SK-N-SH (cell line): Measurements from ENCODE around the gene GPC2. TPM values are rescaled to one million over a fixed set of nuclear protein-coding genes. Genes with fewer than 3 reads are reported as not detected.

ENCODE experiments used
- CHD2 ChIP-seq: fragments of 150-350 bp; IDR thresholded peaks from 2 replicates; pipeline ENCODE4 v1.6.1; 2018; ENCODE audit warnings: low read length; ENCODE audit not compliant: partially characterized antibody
- ELF1 ChIP-seq: IDR thresholded peaks from 2 replicates; pipeline ENCODE4 v1.4.0; 2012
- EZH2phosphoT487 ChIP-seq: fragments of 200-600 bp; sonication (generic); IDR thresholded peaks from 2 replicates; pipeline ENCODE4 v1.6.1; 2017; ENCODE audit warnings: low read depth, mixed run types, mild to moderate bottlenecking, antibody characterized with exemption, moderate library complexity, borderline replicate concordance
- FOSL2 ChIP-seq: IDR thresholded peaks from 2 replicates; pipeline ENCODE4 v1.4.0; 2012; ENCODE audit warnings: low read depth, mild to moderate bottlenecking, moderate library complexity, borderline replicate concordance
- FOXJ3 ChIP-seq: sonication (generic); formaldehyde crosslinking; IDR thresholded peaks from 2 replicates; pipeline ENCODE4 v1.5.1; 2020; ENCODE audit warnings: mild to moderate bottlenecking, missing genetic modification reagents
- GATA2 ChIP-seq: sonication (generic); formaldehyde crosslinking; IDR thresholded peaks from 2 replicates; pipeline ENCODE4 v1.5.0; 2020; ENCODE audit warnings: mild to moderate bottlenecking, missing genetic modification reagents
- IRF3 ChIP-seq: fragments of 150-350 bp; IDR thresholded peaks from 2 replicates; pipeline ENCODE4 v1.6.1; 2016; ENCODE audit warnings: mild to moderate bottlenecking, low read depth, low read length
- MXI1 ChIP-seq: IDR thresholded peaks from 2 replicates; pipeline ENCODE4 v1.6.1; 2012; ENCODE audit warnings: mild to moderate bottlenecking, low read depth, low read length, improper control_type of control experiment
- POLR2AphosphoS5 ChIP-seq: IDR thresholded peaks from 2 replicates; pipeline ENCODE4 v1.6.1; 2012; ENCODE audit warnings: low read depth, low read length
- RAD21 ChIP-seq: IDR thresholded peaks from 2 replicates; pipeline ENCODE4 v1.6.1; 2012; ENCODE audit warnings: mild to moderate bottlenecking, low read length
- RCOR1 ChIP-seq: fragments of 150-350 bp; IDR thresholded peaks from 2 replicates; pipeline ENCODE4 v1.6.1; 2017; ENCODE audit warnings: antibody characterized with exemption, low read length
- SIN3A ChIP-seq: IDR thresholded peaks from 2 replicates; pipeline ENCODE4 v1.6.1; 2012; ENCODE audit warnings: low read depth, mild to moderate bottlenecking, low read length, moderate library complexity, borderline replicate concordance
- SMC3 ChIP-seq: IDR thresholded peaks from 2 replicates; pipeline ENCODE4 v1.6.1; 2012; ENCODE audit warnings: low read depth, low read length, improper control_type of control experiment
- TCF12 ChIP-seq: IDR thresholded peaks from 2 replicates; pipeline ENCODE4 v1.4.0; 2012
- TEAD4 ChIP-seq: IDR thresholded peaks from 2 replicates; pipeline ENCODE4 v1.4.0; 2012; ENCODE audit warnings: mild to moderate bottlenecking, borderline replicate concordance; ENCODE audit not compliant: insufficient read depth
- USF1 ChIP-seq: IDR thresholded peaks from 2 replicates; pipeline ENCODE4 v1.4.0; 2012; ENCODE audit warnings: low read depth, borderline replicate concordance
- ZBTB33 ChIP-seq: IDR thresholded peaks from 2 replicates; pipeline ENCODE4 v1.4.0; 2012; ENCODE audit warnings: low read depth, borderline replicate concordance
- polyA plus RNA-seq, 3 experiments: library from polyadenylated mRNA; depleted of rRNA; stranded (reverse); fragments of >200 nt; gene quantifications; 2 replicates each; pipeline ENCODE4 v1.2.3, GENCODE V29; 2012
- TF ChIP-seq, protein P1 (sequence below): IDR thresholded peaks from 2 replicates; pipeline ENCODE4 v1.4.0; 2012; ENCODE audit warnings: low read depth
- TF ChIP-seq, protein P2 (sequence below): IDR thresholded peaks from 2 replicates; pipeline ENCODE4; 2012

GPC2 gene
- polyA plus RNA-seq, 1 of the 3 experiments (the other 2 are of a cell fraction), result 12.9 TPM

DNA sequence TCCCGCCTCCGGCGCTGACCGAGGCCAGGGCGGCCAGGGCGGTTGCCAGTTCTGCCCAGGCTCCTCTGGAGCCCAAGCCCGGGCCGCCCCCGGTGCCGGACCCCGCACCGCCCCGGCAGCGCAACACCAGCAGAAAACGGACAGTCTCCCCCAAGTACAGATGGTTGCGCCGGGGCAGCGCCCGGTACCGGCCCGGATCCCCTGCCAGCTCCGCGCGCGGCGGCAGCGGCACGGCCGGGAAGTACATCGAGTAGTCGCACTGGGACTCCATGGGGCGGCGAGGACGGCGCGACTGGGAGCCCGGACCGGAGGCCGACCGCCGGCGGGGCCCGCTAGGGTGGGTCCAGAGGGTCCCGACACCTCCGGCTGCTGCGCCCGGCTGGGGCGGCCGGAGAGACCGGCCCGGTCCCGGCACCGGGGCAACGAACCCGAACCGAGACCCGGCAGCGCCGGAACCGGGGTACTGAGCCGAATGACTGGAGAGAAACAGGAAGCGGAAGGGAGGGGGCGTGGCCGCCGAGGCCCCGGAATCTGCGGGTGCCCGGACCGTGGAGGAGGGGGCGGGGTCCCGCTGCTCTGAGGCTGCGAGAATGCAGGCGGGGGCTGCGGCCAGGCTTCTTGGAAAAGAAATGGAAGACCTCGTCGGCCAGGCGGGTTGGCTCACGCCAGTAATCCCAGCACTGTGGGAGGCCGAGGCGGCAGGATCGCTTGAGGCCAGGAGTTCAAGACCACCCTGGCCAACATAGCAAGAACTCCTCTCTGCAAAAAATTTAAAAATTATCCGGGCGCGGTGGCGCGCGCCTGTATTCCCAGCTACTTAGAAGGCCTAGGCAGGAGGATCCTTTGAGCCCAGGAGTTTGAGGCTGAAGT lies 18.7 kb downstream of the GPC2 start, which contains the start of gene TRAPPC14 (continued):
- TF ChIP-seq SIN3A (peak; percentile 81; the same call in 1 of the 2 replicates), TEAD4 (peak; percentile 59; the same call in 1 of the 2 replicates), EZH2phosphoT487 (no peak), ZBTB33 (no peak), FOXJ3 (CRISPR knock-in tag) (no peak), ELF1 (peak; percentile 87), GATA2 (CRISPR knock-in tag) (no peak), POLR2AphosphoS5 (peak; percentile 96), IRF3 (no peak), CHD2 (peak; percentile 84), TCF12 (peak; percentile 29; the same call in 1 of the 2 replicates), FOSL2 (no peak), RAD21 (no peak), RCOR1 (peak; percentile 33; the same call in 1 of the 2 replicates), USF1 (no peak), SMC3 (no peak), MXI1 (peak; percentile 72)
- TF ChIP-seq, protein P1, sequence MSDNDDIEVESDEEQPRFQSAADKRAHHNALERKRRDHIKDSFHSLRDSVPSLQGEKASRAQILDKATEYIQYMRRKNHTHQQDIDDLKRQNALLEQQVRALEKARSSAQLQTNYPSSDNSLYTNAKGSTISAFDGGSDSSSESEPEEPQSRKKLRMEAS, result peak; percentile 62; the same call in 1 of the 2 replicates
- TF ChIP-seq, protein P2, sequence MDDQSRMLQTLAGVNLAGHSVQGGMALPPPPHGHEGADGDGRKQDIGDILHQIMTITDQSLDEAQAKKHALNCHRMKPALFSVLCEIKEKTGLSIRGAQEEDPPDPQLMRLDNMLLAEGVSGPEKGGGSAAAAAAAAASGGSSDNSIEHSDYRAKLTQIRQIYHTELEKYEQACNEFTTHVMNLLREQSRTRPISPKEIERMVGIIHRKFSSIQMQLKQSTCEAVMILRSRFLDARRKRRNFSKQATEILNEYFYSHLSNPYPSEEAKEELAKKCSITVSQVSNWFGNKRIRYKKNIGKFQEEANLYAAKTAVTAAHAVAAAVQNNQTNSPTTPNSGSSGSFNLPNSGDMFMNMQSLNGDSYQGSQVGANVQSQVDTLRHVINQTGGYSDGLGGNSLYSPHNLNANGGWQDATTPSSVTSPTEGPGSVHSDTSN, result 0 out of 2 replicates have a peak, but pooled peaks have one; percentile 23
